IMR-90 (cell line): Measurements from ENCODE around the gene RALA.

Experiments
- BHLHE40 ChIP-seq: fragments of 150-350 bp; IDR thresholded peaks from 2 replicates; pipeline ENCODE4 v1.6.1; 2016; ENCODE audit warnings: mild to moderate bottlenecking, low read depth, low read length
- CEBPB ChIP-seq: IDR thresholded peaks from 2 replicates; pipeline ENCODE4 v1.6.1; 2012; ENCODE audit warnings: low read depth, low read length, improper control_type of control experiment
- CHD1 ChIP-seq: IDR thresholded peaks from 2 replicates; pipeline ENCODE4 v1.6.1; 2012; ENCODE audit warnings: low read depth, low read length, improper control_type of control experiment
- ELK1 ChIP-seq: fragments of 150-350 bp; IDR thresholded peaks from 2 replicates; pipeline ENCODE4 v1.6.1; 2016; ENCODE audit warnings: low read depth, mild to moderate bottlenecking, low read length, moderate library complexity, borderline replicate concordance
- FOS ChIP-seq: fragments of 150-350 bp; IDR thresholded peaks from 2 replicates; pipeline ENCODE4 v1.6.1; 2016; ENCODE audit warnings: low read depth, low read length
- MAFK ChIP-seq: IDR thresholded peaks from 2 replicates; pipeline ENCODE4 v1.6.1; 2012; ENCODE audit warnings: low read depth, low read length, improper control_type of control experiment
- MAZ ChIP-seq: IDR thresholded peaks from 2 replicates; pipeline ENCODE4 v1.6.1; 2012; ENCODE audit warnings: low read depth, mild to moderate bottlenecking, low read length, improper control_type of control experiment, moderate library complexity, borderline replicate concordance
- MXI1 ChIP-seq: IDR thresholded peaks from 2 replicates; pipeline ENCODE4 v1.6.1; 2012; ENCODE audit warnings: low read depth, mild to moderate bottlenecking, low read length, moderate library complexity, borderline replicate concordance
- NFE2L2 ChIP-seq: fragments of 150-350 bp; IDR thresholded peaks from 2 replicates; pipeline ENCODE4 v1.6.1; 2016; ENCODE audit warnings: low read depth, mild to moderate bottlenecking, low read length
- POLR2A ChIP-seq: IDR thresholded peaks from 2 replicates; pipeline ENCODE4 v1.6.1; 2012; ENCODE audit warnings: mild to moderate bottlenecking, low read depth, low read length
- RAD21 ChIP-seq: IDR thresholded peaks from 2 replicates; pipeline ENCODE4 v1.6.1; 2012; ENCODE audit warnings: low read length, improper control_type of control experiment
- RFX5 ChIP-seq: IDR thresholded peaks from 2 replicates; pipeline ENCODE4 v1.8.0; 2012; ENCODE audit warnings: low read depth, mild to moderate bottlenecking, low read length, moderate library complexity
- SMC3 ChIP-seq: fragments of 150-350 bp; IDR thresholded peaks from 2 replicates; pipeline ENCODE4 v1.6.1; 2016; ENCODE audit warnings: low read depth, mild to moderate bottlenecking, antibody characterized with exemption, low read length, moderate library complexity
- TF ChIP-seq, protein P1 (sequence below): conservative IDR thresholded peaks from 2 replicates; pipeline ENCODE4 v1.5.1; 2012; ENCODE audit warnings: mild to moderate bottlenecking, low read depth, low read length, improper control_type of control experiment

GRCh38 chr7:39618868-39619267 lies 4.5 kb upstream of the RALA start:
- TF ChIP-seq RAD21, result no peak
- TF ChIP-seq, protein P1, sequence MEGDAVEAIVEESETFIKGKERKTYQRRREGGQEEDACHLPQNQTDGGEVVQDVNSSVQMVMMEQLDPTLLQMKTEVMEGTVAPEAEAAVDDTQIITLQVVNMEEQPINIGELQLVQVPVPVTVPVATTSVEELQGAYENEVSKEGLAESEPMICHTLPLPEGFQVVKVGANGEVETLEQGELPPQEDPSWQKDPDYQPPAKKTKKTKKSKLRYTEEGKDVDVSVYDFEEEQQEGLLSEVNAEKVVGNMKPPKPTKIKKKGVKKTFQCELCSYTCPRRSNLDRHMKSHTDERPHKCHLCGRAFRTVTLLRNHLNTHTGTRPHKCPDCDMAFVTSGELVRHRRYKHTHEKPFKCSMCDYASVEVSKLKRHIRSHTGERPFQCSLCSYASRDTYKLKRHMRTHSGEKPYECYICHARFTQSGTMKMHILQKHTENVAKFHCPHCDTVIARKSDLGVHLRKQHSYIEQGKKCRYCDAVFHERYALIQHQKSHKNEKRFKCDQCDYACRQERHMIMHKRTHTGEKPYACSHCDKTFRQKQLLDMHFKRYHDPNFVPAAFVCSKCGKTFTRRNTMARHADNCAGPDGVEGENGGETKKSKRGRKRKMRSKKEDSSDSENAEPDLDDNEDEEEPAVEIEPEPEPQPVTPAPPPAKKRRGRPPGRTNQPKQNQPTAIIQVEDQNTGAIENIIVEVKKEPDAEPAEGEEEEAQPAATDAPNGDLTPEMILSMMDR, result no peak
- no peak for TF ChIP-seq NFE2L2
- no peak for TF ChIP-seq SMC3
- no peak for TF ChIP-seq MXI1
- no peak for TF ChIP-seq POLR2A
- TF ChIP-seq MAZ, result no peak
- no peak for TF ChIP-seq BHLHE40
- TF ChIP-seq CEBPB, result no peak
- no peak for TF ChIP-seq ELK1
- no peak for TF ChIP-seq MAFK
- no peak for TF ChIP-seq FOS
- no peak for TF ChIP-seq CHD1
- TF ChIP-seq RFX5, result no peak
